Kidney epithelial cell (primary cell): Measurements from ENCODE around the gene PLEKHG5. TPM values are rescaled to one million over a fixed set of nuclear protein-coding genes. Genes with fewer than 3 reads are reported as not detected.

ENCODE experiments used
- DNase-seq: peaks from one replicate; pipeline ENCODE4 v3.0.0-alpha.2; 2010; ENCODE audit warnings: low read depth
- H3K27me3 ChIP-seq: 2 replicates; pipeline ENCODE4 v1.6.0; 2011; ENCODE audit warnings: low read length; ENCODE audit not compliant: control insufficient read depth, insufficient read depth
- H3K36me3 ChIP-seq: 2 replicates; pipeline ENCODE4 v1.5.1; 2011; ENCODE audit warnings: low read length; ENCODE audit not compliant: control insufficient read depth, insufficient read depth
- H3K4me3 ChIP-seq: 2 replicates; pipeline ENCODE4 v1.5.1; 2011; ENCODE audit warnings: low read depth, mild to moderate bottlenecking, control low read depth, low read length
- CTCF ChIP-seq: IDR thresholded peaks from 2 replicates; pipeline ENCODE4 v1.5.1; 2011; ENCODE audit warnings: mild to moderate bottlenecking, moderate library complexity, low read length, control low read depth, inconsistent platforms; ENCODE audit not compliant: insufficient read depth, poor library complexity, severe bottlenecking
- total RNA-seq: library from RNA; depleted of rRNA; stranded (reverse); fragments of >200 nt; gene quantifications from 2 replicates; pipeline ENCODE4 v1.2.3, GENCODE V29; 2015

Gene PLEKHG5
- total RNA-seq, 1 donor from 2014 or later: 26.4 TPM

DNA sequence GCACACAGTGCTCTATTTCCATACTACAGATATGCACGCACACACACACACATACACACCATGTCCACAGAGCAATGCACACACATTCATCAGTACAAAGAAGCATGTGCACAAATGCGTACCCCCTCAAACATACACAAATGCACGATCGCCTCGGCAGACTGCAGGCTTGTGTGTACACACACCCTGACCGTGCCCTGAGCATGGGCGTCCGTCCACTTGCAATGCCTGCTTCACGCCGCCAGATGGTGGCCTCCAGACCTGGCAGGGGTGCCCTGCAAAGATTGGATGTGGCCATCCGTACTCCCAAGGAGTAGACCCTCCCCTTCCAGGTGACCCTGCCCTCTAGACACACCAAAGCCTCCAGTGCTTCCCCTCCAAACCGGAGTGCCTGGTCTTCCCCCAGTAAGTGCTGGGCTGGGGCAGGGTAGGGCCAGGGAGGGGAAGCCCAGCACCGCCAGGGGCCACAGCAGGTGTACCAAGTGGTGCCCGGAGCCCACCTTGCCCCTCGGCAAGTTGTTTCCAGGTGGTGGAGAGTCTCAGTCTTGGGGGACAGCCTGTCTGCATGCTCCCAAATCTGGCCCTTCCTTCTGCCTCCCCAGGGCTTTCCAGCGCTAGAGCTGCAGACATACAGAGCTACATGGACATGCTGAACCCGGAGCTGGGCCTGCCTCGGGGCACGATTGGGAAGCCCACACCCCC lies 46.3 kb downstream of the PLEKHG5 start:
- Histone ChIP-seq H3K36me3 (no peaks in the 10 kb centered on the region), H3K27me3 (peaks cover 69% of the 10 kb centered on the region), H3K4me3 (no peak overlapping the region)
- peak; percentile 53 for TF ChIP-seq CTCF
- no peak for DNase-seq

- peaks cover 64% of the 10 kb centered on the region for H3K27me3 ChIP-seq
- no peak overlapping the region for H3K4me3 ChIP-seq
- DNase-seq: no peak
- TF ChIP-seq CTCF: no peak
- no peaks in the 10 kb centered on the region for H3K36me3 ChIP-seq
Observed at GRCh38 chr1:6444377-6444776, 47.1 kb downstream of the PLEKHG5 start.

- TF ChIP-seq CTCF: no peak
Observed at GRCh38 chr1:6443339-6444115, 47.9 kb downstream of the PLEKHG5 start.

GRCh38 chr1:6441586-6441985 lies 49.9 kb downstream of the PLEKHG5 start:
- no peak for TF ChIP-seq CTCF

More at GRCh38 chr1:6443339-6444115, 47.9 kb downstream of the PLEKHG5 start:
- Histone ChIP-seq H3K36me3 (no peaks in the 10 kb centered on the region), H3K4me3 (no peak overlapping the region), H3K27me3 (peaks cover 58% of the 10 kb centered on the region)
- no peak for DNase-seq

GRCh38 chr1:6440198-6441126 lies 51.0 kb downstream of the PLEKHG5 start:
- Histone ChIP-seq H3K4me3 (no peak overlapping the region), H3K36me3 (no peaks in the 10 kb centered on the region), H3K27me3 (peaks cover 39% of the 10 kb centered on the region)
- DNase-seq: no peak
- no peak for TF ChIP-seq CTCF

More at GRCh38 chr1:6441586-6441985, 49.9 kb downstream of the PLEKHG5 start:
- H3K27me3 ChIP-seq: peaks cover 42% of the 10 kb centered on the region
- no peak for DNase-seq
- H3K36me3 ChIP-seq: no peaks in the 10 kb centered on the region
- no peak overlapping the region for H3K4me3 ChIP-seq
